HG03060 (cell line): ENCODE results near the gene ST13.
"Not testable (repeated sequence)": the region's sequence is repeated elsewhere in the genome, so short reads cannot be mapped to it uniquely, and the experiment has no call there.

Experiments used
- ATAC-seq: cut with Tn5 transposase; IDR thresholded peaks from one replicate; pipeline ENCODE4 v1.9.1; 2021; ENCODE audit warnings: low read depth, moderate number of reproducible peaks; ENCODE audit not compliant: unreplicated experiment

Gene ST13

DNA sequence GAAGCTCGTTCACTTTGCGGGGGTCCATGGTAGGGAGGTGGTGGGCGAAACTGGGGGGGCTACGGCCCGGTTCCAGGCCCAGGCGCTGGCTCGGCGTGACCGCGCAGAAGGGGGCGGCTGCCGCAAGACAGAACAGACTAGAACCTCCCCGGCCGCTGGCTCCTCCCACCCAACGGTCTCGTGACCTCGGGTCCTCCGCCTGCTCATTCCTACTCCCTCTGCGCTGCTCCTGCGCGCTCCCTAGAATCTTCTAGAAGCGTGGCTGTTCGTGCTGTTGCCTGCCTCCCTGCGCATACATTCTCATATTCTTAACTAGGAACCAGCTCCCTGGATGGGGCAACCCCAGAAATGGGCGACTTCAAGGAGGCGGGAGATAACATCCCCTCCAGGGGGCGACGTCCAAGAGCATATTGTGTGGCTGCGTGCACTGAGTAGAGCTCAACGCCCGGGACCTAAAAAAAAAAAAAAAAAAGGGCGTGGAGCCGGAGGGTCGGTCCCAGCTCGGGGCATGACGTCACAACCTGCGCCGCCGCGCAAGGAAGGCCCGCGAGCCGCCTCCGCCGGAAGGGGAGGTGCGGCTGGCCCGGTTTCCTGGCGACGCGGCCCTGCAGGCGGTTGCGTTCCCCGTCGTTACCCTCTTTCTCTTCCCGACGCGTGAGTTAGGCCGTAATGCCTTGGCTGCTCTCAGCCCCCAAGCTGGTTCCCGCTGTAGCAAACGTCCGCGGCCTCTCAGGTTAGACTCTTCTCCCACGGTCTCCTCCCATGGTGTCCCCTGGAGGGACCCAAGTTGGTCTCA is at the start of gene ST13, which contains the start of gene XPNPEP3:
Gene ST13 (minus strand): TSS at position 127 of the 796 bp plus-strand sequence. CDS start 99 bp downstream, at position 28.
Gene XPNPEP3 (plus strand): TSS at position 636 of the 796 bp plus-strand sequence. CDS start 34 bp downstream, at position 670.
- peak; percentile 57 for ATAC-seq

- ATAC-seq: no peak
Measured at GRCh38 chr22:40904101-40904500, 47.7 kb upstream of the ST13 start.

- no peak for ATAC-seq
Measured at GRCh38 chr22:40898850-40899357, 42.5 kb upstream of the ST13 start.

DNA sequence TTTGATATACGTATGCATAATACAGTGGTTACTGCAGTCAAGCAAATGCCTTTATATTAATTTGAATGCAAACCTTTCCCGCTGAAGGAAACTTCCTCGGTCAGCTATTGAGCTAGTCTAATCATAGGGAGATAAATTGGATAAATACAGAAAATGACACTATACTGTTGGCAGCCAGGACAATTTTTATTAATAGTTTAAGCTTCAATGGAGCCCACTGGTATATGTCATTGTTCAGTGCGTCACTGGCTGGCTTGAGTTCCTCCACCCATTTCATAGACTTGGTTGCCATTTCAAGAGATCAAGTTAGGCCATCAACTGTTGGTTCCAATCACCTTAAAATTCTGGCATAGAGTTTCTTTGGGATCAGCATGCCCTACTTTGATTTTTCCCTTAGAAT is 38.0 kb upstream of the ST13 start:
- no peak for ATAC-seq

- no peak for ATAC-seq
Measured at GRCh38 chr22:40890881-40891280, 34.4 kb upstream of the ST13 start.

- ATAC-seq: no peak
Measured at GRCh38 chr22:40889116-40889515, 32.7 kb upstream of the ST13 start.

- no peak for ATAC-seq
Measured at GRCh38 chr22:40878922-40879321, 22.5 kb upstream of the ST13 start.

GRCh38 chr22:40877488-40877887 is 21.0 kb upstream of the ST13 start:
- no peak for ATAC-seq

GRCh38 chr22:40876907-40877306 is 20.5 kb upstream of the ST13 start:
- ATAC-seq: no peak

DNA sequence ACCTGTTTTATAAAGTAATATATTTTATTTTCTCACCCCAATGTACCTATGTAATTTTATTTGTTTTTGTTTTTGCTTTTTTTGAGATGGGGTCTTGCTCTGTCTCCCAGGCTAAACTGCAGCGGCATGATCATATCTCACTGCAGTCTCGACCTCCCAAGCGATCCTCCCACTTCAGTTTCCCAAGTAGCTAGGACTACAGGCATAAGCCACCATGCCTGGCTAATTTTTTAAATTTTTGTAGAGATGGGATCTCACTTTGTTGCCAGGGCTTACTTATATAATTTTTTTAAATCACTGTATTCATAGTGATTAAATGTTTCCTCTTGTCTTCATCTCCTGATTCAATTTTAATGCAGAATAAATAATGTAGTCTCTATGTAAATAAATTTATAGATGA is 18.7 kb upstream of the ST13 start:
- ATAC-seq: no peak

DNA sequence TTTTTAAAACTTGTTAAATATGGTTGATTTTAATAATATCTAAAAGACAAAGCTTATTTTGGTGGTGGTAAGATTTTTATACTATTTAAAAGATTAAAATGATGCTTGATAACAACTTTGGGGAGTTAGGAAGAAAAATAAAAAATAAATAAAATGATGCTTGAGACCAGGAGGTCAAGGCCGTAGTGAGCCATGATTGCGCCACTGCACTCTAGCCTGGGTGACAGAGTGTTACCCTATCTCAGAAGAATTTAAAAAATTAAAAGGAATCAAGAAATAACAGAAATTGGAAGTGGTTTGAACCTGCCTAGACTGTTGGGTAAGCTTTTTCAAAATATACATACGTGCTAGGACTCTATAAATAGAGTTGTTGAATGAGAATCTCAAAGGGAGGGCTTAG is 17.6 kb upstream of the ST13 start:
- no peak for ATAC-seq

DNA sequence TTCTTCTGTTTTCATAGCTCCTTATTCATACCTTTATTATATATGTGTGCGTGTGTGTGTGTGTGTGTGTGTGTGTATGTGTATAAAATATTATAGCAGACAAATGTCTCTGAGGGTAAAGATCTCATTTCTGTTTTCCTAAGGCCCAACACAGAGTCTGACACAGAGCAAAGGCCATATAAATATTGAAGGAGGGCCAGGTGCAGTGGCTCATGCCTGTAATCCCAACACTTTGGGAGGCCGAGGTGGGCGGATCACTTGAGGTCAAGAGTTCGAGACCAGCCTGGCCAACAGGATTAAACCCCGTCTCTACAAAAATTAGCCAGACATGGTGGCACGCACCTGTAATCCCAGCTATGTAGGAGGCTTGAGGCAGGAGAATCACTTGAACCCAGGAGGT is 11.9 kb upstream of the ST13 start:
- ATAC-seq: not testable (repeated sequence)

DNA sequence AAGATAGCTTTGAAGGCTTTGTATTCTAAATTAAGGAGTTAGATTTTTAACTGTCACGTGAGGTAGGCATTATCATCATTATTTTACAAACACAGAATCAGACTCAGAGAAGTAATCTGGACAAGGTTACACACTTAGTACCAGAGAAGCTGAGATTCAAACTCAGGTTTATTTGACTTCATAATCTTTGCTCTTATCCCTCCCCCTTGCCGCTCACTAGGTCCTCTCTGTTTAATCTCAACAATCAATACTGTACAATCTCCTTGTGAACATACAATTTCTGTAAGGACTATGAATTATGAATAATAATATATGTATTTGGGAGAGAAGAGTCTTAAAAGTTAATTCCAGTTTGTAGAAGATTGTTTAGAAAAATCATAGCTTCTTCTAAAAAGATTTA is 10.7 kb upstream of the ST13 start:
- no peak for ATAC-seq

DNA sequence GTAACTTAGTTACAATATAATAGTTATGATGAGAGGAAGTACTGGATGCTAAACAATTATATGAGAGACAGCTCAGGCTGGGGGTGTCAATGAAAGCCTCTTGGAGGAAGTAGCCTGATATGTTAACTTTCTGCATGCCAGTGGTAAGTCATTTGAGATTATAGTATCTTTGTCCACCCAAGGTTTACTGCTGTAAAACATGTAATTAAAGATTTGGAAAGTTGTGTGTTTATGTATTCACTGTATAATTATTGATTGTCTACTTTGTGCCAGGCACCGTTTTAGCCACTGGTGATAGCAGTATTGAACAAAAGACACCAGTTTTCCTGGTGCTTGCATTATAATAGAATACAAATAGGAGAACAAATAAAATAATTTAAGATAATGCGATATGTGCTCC is 6.1 kb upstream of the ST13 start:
- no peak for ATAC-seq

DNA sequence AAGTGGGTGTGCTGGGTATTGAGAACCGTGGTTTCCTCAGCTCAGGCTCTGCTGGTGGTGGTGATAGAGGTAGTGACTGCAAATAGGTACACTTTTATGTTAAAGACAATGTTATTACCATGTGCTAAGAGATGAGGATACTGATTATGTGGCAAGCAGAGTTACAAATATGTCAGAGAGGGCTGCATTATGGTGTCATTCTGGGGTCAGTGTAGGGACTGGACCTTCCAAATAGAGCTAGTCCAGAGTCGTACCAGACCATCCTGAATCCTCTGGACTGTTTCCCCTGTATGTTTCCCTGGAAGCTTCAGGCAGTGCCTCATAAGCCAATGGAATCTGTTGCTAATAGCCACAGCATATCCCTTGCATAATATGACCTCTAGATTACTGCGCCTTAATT is 5.6 kb upstream of the ST13 start, which contains the start of gene DNAJB7:
Gene DNAJB7 (minus strand): TSS at position 101 of the 400 bp plus-strand sequence. CDS start 119 bp downstream, outside the sequence.
- no peak for ATAC-seq

GRCh38 chr22:40857309-40857855 is 943 bp upstream of the ST13 start:
- ATAC-seq: peak; percentile 2

DNA sequence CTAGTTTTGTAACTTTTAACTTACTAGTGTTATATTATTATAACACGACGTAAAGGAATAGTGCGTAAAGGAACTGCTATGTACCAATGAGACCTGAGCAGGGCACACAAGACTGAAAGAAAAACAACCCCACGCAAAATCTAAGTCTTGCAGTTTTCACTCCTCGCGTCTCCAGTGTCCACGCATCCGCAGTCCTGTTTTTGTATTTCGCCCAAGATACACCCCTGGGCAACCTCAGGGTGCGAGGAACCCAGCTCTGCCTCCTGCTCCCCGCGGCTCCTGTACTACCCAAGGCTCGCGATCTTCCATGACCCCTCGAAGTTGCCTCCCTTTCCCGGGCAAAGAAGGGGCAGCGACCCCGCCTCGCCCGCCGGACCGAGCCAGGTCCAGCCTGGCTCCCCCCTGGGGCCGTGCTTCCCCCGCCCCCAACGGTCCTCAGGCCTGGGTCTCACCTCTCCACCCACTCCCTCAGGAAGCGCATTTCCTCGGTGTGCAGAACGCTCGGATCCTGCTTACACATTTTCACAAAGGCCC is 393 bp downstream of the ST13 start:
- ATAC-seq: no peak

GRCh38 chr22:40855071-40855978 is 1.1 kb downstream of the ST13 start:
- ATAC-seq: no peak

DNA sequence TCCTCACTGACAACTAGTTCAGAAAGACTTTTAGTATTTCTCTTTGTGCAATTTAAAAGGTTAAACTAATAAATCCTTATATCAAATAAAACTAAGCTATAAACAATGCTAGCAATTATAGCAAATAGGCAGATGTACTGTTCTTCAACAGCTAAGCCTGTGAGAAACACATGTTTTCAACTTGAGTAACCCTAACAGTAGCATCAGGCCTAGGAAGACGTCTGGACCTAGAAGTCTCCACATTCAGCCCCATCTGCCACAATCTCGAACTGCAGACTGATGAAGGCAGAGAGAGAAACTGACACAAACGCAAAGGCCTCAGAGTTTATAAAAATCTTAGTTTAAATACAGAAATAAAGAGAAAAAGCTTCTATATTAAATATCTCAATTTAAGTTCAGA is 2.5 kb downstream of the ST13 start:
- no peak for ATAC-seq

DNA sequence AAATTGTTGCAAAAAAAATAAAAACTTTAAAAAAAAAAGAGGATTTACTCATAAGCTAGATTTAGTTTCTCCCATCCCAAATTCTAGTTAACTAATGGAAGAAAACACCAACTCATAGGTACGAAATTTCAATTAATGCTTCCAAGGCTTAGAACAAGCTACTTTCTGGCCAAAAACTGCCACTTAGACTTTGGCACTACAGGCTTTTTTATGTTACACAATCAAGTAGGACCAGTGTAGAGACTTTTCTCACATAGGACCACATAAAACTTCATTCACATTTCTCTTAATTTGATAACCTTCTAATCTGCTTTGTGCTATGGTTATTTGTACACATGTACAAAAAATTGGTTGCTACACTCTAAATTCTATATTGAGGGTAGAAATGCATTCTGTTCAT is 3.1 kb downstream of the ST13 start:
- ATAC-seq: no peak
